GM12891 (cell line): Measurements from ENCODE around the gene LMNA.

Experiments
- PAX5 ChIP-seq: IDR thresholded peaks from 2 replicates; pipeline ENCODE4 v1.6.1; 2011; ENCODE audit warnings: low read length, moderate library complexity, mild to moderate bottlenecking; ENCODE audit not compliant: insufficient read depth, severe bottlenecking
- POLR2A ChIP-seq: IDR thresholded peaks from 2 replicates; pipeline ENCODE4 v1.6.1; 2011; ENCODE audit warnings: low read depth, low read length, control low read depth
- POLR2AphosphoS5 ChIP-seq: IDR thresholded peaks from 2 replicates; pipeline ENCODE4 v1.6.1; 2011; ENCODE audit warnings: low read depth, low read length, control low read depth
- POU2F2 ChIP-seq: IDR thresholded peaks from 2 replicates; pipeline ENCODE4 v1.6.1; 2011; ENCODE audit warnings: low read depth, mild to moderate bottlenecking, control low read depth, low read length, moderate library complexity
- TAF1 ChIP-seq: IDR thresholded peaks from 2 replicates; pipeline ENCODE4 v1.6.1; 2011; ENCODE audit warnings: low read depth, low read length, control low read depth

- TF ChIP-seq POLR2A (no peak), POLR2AphosphoS5 (no peak), PAX5 (no peak), TAF1 (no peak), POU2F2 (no peak)
Observed at GRCh38 chr1:156108664-156109241, 5.8 kb upstream of the LMNA start.
